GM19193 (cell line): ENCODE measurements around the gene THEMIS.

Experiments
- POLR2A ChIP-seq: IDR thresholded peaks from 4 replicates; pipeline ENCODE4 v1.6.1; 2011; ENCODE audit not compliant: insufficient read depth, insufficient read length; ENCODE audit errors: extremely low read depth

The THEMIS gene

DNA sequence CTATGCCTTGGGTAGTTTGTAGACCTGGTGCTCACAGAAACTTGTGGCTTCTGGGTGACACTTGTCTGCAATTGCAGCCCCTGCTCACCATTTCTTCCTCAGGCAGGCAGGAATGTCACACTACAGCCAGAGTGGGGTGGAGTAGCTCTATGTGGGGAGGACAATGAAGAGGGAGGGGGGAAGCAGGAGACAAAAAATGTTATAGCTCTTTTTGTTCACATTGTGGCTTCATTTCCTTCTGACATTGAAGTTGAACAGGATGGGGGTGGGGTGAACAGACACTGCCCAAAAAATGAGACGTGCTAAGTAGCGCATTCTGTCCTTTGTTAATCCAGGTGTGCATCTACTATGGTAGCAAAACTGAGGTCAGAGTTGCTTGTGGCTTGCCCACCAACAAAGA, at the start of gene THEMIS:
Gene THEMIS (minus strand): TSS at position 124 of the 400 bp plus-strand sequence. CDS start 126 bp downstream, outside the sequence.
- TF ChIP-seq POLR2A, result no peak

DNA sequence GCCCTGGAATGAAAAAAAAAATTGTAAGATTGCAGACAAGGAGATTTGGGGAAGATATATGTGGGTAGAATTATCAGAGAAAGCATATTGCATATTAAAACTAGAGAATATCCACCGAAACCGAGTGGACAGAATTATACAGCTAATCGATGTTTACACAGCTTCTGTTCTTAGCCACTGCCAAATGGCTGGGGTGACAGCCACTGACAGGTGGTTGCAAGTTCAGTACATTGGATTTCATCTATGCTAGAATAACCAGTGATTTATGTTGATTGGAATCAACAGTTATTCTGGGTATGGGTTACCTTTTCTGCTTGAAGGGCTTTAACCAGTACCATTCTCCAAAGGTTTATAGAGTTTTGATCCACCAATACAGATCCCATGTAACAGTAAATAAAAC, 48.4 kb upstream of the THEMIS start:
- no peak for TF ChIP-seq POLR2A

GRCh38 chr6:127946388-127946787, 45.5 kb upstream of the THEMIS start:
- no peak for TF ChIP-seq POLR2A

DNA sequence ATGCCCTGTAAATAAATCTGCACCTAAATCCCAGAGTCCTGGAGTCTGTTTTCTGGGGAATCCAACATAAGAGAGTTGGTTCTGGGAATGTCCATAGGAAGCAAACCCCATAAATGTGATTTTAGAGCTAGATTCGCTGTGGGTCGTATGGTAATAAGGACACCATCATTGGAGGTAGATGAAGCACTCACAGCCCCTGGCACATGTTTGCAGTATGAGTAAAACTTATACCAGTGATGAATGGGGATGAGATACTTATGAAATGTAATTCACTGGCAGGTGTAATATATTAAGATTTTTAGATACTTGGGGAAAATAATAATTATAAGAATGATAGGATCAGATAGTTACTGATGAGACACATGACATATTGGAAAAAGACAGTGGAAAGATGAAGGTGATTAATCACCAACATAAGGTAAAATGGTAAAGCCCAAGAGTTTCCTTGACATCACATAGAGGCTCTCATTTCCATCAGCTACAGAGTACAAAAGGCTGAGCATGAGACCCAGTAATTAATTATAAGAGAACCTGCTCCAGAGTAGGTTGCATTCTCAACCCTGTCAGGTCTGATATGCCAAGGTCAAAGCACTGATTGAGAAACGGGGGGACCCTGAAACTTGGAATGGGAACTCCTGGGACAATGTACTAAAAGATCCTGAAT, 44.7 kb upstream of the THEMIS start:
- TF ChIP-seq POLR2A, result no peak

GRCh38 chr6:127941228-127941627, 40.4 kb upstream of the THEMIS start:
- TF ChIP-seq POLR2A, result no peak

DNA sequence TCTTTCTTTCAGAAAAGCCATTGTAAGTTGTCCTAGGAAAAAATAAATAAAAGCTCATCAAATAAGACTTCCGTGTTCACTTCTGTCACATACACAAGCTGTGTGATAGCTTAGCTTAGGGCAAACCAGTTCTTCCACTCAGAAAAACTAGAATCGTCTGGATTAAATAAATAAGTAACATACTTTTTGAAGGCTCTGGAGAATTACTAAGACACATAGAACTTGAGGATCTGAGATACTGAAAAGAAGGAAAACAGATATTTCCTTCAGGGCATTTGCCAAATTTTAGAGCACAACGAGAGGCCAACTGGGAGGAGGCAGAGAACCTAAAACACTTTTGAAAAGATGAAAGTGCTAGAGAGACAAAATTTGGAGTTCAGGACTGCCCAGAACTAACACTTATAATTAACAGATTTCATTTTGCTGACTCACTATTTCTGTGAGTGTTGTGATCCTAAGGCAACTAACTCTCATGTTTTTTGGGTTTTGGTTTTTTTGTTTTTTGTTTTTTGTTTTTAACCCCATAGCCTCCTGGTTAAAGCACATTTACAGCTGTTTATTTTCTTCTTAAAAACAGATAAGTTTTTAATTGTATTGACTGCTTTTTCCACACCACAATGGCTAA, 38.7 kb upstream of the THEMIS start:
- no peak for TF ChIP-seq POLR2A

- TF ChIP-seq POLR2A, result no peak
These were observed 37.8 kb upstream of the THEMIS start for GRCh38 chr6:127938701-127939100.

GRCh38 chr6:127937747-127938146, 36.9 kb upstream of the THEMIS start:
- TF ChIP-seq POLR2A, result no peak

DNA sequence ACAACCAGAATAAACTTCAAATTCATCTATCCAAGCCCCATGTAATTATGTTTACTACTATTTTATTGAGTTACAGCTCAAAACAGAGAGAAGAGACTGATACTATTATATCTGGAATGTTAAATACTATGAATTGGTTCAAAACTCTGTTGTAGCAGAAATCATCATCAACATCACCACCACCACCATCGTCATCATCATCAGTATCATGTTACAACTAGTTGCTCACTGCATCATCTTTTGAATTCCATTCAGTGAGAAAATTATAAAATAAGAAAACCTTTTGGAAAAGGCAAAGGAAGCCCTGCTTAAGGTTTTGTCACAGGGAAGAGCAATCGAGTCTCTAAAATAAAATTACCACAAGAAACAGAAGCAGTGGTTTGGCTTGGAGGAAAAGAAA, 36.2 kb upstream of the THEMIS start:
- no peak for TF ChIP-seq POLR2A

- TF ChIP-seq POLR2A, result no peak
These were observed 34.1 kb upstream of the THEMIS start for GRCh38 chr6:127934956-127935355.

- TF ChIP-seq POLR2A, result no peak
These were observed 33.3 kb upstream of the THEMIS start for GRCh38 chr6:127933852-127934840.

- TF ChIP-seq POLR2A, result no peak
These were observed 32.3 kb upstream of the THEMIS start for GRCh38 chr6:127933137-127933536.

DNA sequence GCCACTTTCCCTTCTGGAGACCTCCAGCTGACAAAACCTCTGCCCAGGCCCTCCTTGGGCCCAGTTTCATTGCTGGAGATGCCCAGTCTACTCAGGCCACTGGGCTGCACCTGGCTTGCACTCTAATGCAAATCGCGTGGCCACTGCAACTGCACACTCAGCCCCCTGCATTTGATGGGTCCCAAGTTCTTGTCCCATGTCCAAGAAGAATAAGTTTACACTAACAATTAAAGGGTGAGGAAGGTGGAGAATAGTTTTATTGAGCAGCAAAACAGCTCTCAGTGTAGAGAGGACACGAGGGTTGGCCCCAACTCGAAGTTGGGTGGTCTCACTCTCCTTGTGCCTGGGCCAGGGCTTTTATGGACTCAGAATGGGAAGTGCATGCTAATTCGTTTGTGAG, 31.9 kb upstream of the THEMIS start:
- no peak for TF ChIP-seq POLR2A

GRCh38 chr6:127924440-127924839, 23.6 kb upstream of the THEMIS start:
- no peak for TF ChIP-seq POLR2A

DNA sequence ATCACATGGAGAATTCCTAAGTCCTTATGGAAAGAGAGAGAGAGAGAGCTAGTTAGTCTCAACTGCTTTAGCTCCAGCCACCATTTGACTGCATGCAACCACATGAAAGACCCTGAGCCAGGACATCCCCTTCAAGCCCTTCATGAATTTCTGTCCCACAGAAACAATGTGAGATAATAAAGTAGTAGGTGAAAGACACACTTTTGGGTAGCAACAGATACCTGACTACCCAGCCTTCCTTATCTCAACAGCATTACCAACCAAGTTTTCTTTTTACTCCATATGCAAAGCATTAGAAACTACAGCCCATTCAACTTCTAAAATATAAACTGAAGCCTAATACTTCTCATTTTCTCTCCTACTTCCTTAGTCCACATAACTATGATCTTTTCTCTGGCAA, 23.2 kb upstream of the THEMIS start:
- TF ChIP-seq POLR2A, result no peak

DNA sequence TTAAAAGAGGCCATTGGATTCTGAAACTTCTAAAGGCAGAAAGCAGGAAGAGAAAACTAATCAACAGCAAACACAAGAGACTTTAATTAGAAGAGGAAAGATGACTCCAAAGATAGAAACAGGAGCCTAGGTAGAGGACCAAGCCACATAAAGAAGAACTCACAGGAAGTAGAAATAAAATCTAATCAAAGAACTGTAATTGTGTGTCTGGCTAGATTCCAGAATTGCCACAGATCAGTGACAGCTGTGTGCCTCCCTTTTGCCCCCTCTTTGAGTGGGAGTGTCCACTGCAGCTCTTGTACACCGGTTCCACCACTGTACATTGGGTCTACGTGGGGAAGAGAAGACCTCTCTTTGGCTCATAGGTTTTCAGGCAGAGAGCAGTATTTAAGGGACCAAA, 22.3 kb upstream of the THEMIS start:
- no peak for TF ChIP-seq POLR2A

- TF ChIP-seq POLR2A, result no peak
These were observed 21.1 kb upstream of the THEMIS start for GRCh38 chr6:127921982-127922381.
